DLD1 (cell line): Measurements from ENCODE around the gene FOXP4.

ENCODE experiments used
- in situ Hi-C: cut with HindIII; loops from 2 replicates; pipeline ENCODE4 v1.10.0; 2017; ENCODE audit warnings: low sequenced_read_pairs

The FOXP4 gene

DNA sequence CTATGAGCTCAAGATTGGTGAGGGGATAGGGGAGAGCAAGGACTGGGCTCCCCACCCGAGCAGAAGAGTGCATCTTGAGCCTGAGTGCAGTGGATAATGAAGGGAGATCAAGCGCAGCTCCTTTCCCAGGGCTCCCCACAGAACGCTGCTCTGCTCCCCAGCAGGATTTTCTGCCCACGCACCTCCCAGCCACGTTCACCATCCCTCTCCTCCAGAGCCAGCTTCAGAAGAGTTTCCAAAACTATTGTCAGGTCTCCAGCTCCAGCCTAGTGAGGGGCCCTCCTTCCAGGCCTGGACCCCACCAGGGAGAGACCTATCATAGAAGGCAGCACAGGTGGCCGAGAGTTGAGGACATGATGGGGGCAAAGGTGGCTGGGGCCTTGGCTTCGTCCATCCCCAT lies 34.5 kb downstream of the FOXP4 start:
- in situ Hi-C loops = no loop called here

- in situ Hi-C loops = no loop called here
Measured at GRCh38 chr6:41581381-41581991, 35.3 kb downstream of the FOXP4 start.

GRCh38 chr6:41582540-41582939 lies 36.4 kb downstream of the FOXP4 start:
- in situ Hi-C loops = no loop called here

DNA sequence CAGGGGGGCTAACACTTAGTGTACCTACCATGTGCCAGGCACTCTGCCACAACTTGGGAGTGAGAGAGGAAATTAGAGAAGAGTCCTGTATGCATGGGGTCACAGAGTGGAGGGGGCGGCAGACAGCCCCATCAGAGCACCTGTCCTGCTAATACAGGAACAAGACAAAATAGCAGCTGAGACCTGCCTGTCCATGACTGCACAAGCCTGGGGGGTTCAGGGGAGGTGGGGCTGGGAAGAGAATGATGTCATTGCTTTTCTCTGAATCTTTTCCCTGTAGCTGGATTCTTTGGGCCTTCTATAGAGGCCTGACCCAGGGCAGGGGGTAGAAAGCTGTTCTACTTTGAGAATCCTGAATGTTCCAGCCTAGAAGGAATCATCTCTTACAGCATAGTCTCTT lies 37.4 kb downstream of the FOXP4 start:
- in situ Hi-C loops = no loop called here

- in situ Hi-C loops = no loop called here
Measured at GRCh38 chr6:41584205-41584604, 38.0 kb downstream of the FOXP4 start.

- in situ Hi-C loops = no loop called here
Measured at GRCh38 chr6:41584668-41585205, 38.6 kb downstream of the FOXP4 start.

DNA sequence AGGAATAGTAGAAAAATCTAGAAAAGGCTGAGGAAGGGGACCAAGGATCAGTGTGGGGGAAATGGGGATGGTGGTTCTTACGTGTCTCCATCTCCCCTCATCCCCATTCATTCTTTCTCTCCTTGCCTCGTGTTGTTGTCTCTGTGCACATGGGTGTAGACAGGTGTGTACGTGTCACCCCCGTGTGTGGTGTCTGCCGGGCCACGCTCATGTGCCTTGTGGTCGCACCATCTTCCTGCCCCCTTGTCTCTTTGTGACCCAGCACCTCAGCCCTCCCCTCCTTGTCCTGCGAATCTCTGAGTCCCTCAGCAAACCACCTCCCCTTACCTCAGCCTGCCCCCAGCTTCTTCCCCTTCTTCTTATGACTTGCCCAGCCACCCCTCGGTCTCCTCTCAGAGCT lies 39.4 kb downstream of the FOXP4 start:
- in situ Hi-C loops = no loop called here

DNA sequence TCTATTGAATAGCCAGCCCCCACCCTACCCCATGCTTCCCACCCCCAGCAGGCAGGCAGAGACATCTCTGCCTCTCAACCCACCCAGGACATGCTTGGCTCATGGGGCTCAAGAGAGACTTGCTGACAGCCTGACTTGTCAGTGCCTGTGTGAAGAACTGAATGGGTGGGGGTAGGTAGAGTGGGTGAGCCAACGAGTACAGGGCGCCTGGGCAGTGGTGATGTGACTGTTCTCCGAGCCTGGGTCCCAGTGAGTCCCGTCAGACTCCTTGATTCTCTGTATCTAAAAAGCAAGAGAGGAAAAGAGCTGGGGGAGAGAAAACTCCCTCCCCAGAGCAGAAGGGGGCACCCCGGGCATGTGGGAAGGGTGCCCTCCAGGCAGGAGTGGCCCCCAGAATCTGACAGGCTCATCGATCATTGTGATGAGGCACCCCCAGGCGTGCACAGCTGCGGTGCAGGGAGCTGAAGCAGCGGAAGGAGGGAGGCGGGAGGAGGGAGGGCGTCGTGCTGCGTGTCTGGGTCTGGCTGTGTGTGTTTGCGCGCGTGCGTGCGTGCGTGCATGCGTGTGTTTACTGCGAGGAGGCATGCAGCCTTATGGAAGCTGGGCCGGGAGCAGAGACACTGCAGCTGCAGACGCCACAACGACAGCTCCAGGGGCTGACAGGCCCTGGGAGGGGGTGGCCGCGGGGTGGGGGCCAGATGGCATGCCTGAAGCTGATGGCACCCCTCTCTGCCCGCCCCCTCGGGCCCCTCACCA lies 40.2 kb downstream of the FOXP4 start:
- in situ Hi-C loops = no loop called here

GRCh38 chr6:41587131-41587879 lies 41.1 kb downstream of the FOXP4 start:
- in situ Hi-C loops = no loop called here

GRCh38 chr6:41588111-41588510 lies 41.9 kb downstream of the FOXP4 start:
- in situ Hi-C loops = no loop called here

DNA sequence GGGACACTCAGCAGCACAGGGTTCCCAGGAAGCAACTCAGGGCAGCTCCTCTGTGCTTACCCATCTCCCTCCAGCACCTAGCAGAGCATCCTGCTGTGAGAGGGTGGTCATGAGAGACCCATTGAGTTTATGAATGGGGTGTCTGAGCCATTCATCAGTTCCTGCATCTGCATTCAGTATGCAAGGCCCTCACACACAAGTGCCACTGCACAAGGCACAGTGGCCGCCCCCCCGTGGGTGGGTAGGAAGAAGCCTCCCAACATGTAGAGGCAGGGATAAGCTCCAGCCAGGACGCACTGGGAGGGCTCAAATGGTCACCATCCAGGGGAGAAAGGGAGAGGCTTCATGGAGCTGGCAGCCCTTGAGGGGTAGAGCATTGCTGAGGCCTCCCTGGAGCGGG lies 43.0 kb downstream of the FOXP4 start:
- in situ Hi-C loops = no loop called here

DNA sequence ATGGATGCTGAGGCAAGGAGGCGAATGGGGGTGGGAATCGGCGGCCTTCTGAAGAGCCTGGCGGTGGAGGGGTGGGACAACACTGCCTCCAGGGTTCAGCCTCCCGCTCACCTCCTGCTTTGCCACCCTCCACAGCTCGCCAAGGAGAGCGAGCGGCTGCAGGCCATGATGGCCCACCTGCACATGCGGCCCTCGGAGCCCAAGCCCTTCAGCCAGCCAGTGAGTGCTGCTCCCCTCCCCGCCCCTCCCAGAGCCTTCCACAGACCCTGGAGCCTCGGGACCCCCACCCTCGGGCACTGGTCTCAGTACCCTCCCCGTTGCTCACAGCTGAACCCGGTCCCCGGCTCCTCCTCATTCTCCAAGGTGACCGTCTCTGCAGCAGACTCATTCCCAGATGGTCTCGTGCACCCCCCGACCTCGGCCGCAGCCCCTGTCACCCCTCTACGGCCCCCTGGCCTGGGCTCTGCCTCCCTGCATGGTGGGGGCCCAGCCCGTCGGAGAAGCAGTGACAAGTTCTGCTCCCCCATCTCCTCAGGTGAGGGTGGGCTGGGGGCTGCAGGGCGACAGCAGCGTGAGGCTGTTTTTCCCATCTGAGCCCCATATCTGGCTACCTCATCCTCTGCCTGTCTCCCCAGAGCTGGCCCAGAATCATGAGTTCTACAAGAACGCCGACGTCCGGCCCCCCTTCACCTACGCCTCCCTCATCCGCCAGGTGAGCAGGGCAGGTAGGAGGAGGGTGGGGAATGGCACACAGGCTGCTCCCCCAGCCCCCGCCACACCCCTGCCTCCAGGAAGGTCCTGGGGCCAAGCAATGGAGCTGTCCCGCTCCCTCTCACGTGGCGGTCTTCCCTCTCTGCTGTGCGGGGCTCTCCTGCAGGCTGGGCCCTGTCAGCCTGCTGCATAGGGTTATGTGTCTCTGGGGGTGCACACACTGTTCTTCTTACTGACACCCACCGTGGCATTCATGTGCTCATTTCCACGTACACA lies 43.7 kb downstream of the FOXP4 start:
- in situ Hi-C loops = no loop called here

DNA sequence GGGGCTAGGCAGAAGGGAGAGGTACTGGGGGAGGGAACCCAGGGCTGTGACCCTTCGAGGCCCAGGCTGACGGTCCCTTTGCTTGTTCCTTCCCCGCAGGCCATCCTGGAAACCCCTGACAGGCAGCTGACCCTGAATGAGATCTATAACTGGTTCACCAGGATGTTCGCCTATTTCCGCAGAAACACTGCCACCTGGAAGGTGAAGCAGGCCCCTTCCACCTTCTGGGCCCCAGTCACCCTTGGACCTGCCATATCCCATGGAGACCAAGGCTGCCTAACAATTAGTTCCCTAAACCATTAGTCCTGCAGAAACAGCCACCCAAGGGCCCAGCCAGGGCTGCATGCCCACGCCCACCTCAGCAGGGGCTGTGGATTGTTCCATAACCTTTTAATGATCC lies 44.9 kb downstream of the FOXP4 start:
- in situ Hi-C loops = no loop called here

DNA sequence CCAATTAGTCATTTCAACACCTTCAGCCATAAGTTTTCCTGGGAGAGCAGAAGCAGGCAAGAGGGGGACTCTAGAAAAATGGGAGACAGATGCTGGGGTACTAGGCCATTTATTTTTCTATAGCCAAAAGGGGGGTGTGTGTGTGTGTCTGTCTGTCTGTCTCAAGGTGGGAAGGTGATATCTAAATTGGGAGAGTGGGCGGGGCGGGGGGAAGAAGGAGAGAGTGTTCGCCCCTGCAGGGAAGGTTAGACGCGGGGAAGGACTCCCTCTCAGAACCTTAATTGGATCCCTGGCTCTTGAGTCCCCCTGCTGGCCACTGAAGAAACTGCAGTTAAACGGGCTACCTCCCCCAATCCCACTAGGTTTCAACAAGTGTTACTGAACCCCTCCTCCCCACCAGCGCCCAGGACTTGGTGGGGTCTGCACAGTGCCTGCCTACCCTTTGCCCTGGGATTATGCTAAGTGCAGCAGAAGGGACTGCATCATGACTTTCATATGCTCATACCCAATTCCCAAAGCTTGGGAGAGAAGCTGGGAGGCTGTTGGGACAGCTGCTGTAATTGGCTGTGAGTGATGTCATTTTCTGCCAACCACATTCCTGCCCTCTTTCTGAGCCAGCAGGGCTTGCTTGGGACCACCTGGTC lies 45.8 kb downstream of the FOXP4 start:
- in situ Hi-C loops = no loop called here

DNA sequence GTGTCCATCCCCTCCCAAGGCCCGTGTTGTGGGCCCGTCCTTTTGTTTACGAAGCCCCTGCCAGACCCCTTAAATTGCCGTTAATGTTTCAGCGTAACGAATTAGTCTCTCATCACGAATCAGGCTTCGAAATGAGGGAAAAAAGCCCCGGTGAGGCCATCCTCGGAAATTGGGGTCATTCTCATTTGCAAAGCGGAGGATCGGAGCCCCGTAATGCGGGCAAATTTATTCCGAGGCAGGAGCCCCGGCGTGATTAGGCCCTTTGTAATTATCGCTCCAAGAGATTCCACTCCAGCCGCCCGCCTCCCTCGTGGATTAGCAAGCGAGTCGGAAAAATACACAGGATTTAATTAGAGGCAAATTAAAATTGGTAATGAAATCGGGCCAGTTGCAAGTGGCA lies 47.2 kb downstream of the FOXP4 start:
- in situ Hi-C loops = no loop called here

GRCh38 chr6:41593839-41594238 lies 47.7 kb downstream of the FOXP4 start:
- in situ Hi-C loops = no loop called here

GRCh38 chr6:41594326-41594725 lies 48.1 kb downstream of the FOXP4 start:
- in situ Hi-C loops = no loop called here

- in situ Hi-C loops = no loop called here
Measured at GRCh38 chr6:41594766-41595165, 48.6 kb downstream of the FOXP4 start.

- in situ Hi-C loops = no loop called here
Measured at GRCh38 chr6:41595166-41595565, 49.0 kb downstream of the FOXP4 start.

GRCh38 chr6:41596096-41596685 lies 50.0 kb downstream of the FOXP4 start:
- in situ Hi-C loops = no loop called here
